Nephron (organoid): ENCODE results near the gene GPATCH3.

Experiments used
- H3K27ac Mint-ChIP-seq, 3 experiments: 2 replicates each; pipeline ENCODE4 v1.8.0; 2020; ENCODE audit warnings: mixed read lengths in 3 of 3, mild to moderate bottlenecking in 2 of 3, moderate library complexity in 1 of 3
- H3K27me3 Mint-ChIP-seq: 2 replicates; pipeline ENCODE4 v1.8.0; 2021; ENCODE audit warnings: low read depth, mild to moderate bottlenecking, moderate library complexity, mixed read lengths
- H3K36me3 Mint-ChIP-seq: 2 replicates; pipeline ENCODE4 v1.8.0; 2020; ENCODE audit warnings: low read depth, mixed read lengths
- H3K4me1 Mint-ChIP-seq: 2 replicates; pipeline ENCODE4 v1.8.0; 2020; ENCODE audit warnings: mixed read lengths
- H3K4me3 Mint-ChIP-seq, 3 experiments: 2 replicates each; pipeline ENCODE4 v1.8.0; 2020; ENCODE audit warnings: mild to moderate bottlenecking in 3 of 3, mixed read lengths in 3 of 3, moderate library complexity in 2 of 3
- H3K9me3 Mint-ChIP-seq: 2 replicates; pipeline ENCODE4 v1.8.0; 2020; ENCODE audit warnings: mixed read lengths
- CTCF ChIP-seq, 3 experiments: fragments of 200-600 bp; sonication (generic); IDR thresholded peaks; one replicate each; pipeline ENCODE4 v1.5.0; 2021; ENCODE audit warnings: antibody characterized with exemption in 3 of 3; ENCODE audit not compliant: unreplicated experiment in 3 of 3

GPATCH3 gene

GRCh38 chr1:26932531-26932930, 32.3 kb upstream of the GPATCH3 start:
- no peaks in the 10 kb centered on the region for H3K4me1 Mint-ChIP-seq
- no peak for TF ChIP-seq CTCF (IDR thresholded peaks at IDR 0.05; ENCODE audit: unreplicated experiment in 3 of 3)
- H3K9me3 Mint-ChIP-seq: no peaks in the 10 kb centered on the region
- H3K4me3 Mint-ChIP-seq: no peak overlapping the region
- H3K27me3 Mint-ChIP-seq: no peaks in the 10 kb centered on the region
- H3K27ac Mint-ChIP-seq: no peak overlapping the region
- H3K36me3 Mint-ChIP-seq: peaks cover 58% of the 10 kb centered on the region

- Mint-ChIP-seq H3K4me3 (peak overlapping the region; percentile 86 to 92 (median 91)), H3K36me3 (peaks cover 34% of the 10 kb centered on the region), H3K9me3 (no peaks in the 10 kb centered on the region), H3K4me1 (peaks cover 35% of the 10 kb centered on the region), H3K27ac (no peak overlapping the region), H3K27me3 (peaks cover 5% of the 10 kb centered on the region)
- TF ChIP-seq CTCF (IDR thresholded peaks at IDR 0.05; ENCODE audit: unreplicated experiment in 3 of 3): no peak
Observed at GRCh38 chr1:26923711-26924110, 23.4 kb upstream of the GPATCH3 start.

GRCh38 chr1:26922901-26923300, 22.6 kb upstream of the GPATCH3 start:
- TF ChIP-seq CTCF (IDR thresholded peaks at IDR 0.05; ENCODE audit: unreplicated experiment in 3 of 3): no peak
- Mint-ChIP-seq H3K27ac (peak overlapping the region in 1 of 3 experiments; percentile 34), H3K4me1 (peaks cover 35% of the 10 kb centered on the region), H3K36me3 (peaks cover 26% of the 10 kb centered on the region), H3K27me3 (peaks cover 8% of the 10 kb centered on the region), H3K4me3 (peak overlapping the region; percentile 86 to 92 (median 91)), H3K9me3 (no peaks in the 10 kb centered on the region)

- H3K36me3 Mint-ChIP-seq: peaks cover 21% of the 10 kb centered on the region
- peaks cover 8% of the 10 kb centered on the region for H3K27me3 Mint-ChIP-seq
- H3K27ac Mint-ChIP-seq: no peak overlapping the region
- H3K4me1 Mint-ChIP-seq: peaks cover 35% of the 10 kb centered on the region
- no peak for TF ChIP-seq CTCF (IDR thresholded peaks at IDR 0.05; ENCODE audit: unreplicated experiment in 3 of 3)
- peak overlapping the region; percentile 86 to 92 (median 91) for H3K4me3 Mint-ChIP-seq
- no peaks in the 10 kb centered on the region for H3K9me3 Mint-ChIP-seq
Observed at GRCh38 chr1:26922431-26922729, 22.1 kb upstream of the GPATCH3 start.

- no peak for TF ChIP-seq CTCF (IDR thresholded peaks at IDR 0.05; ENCODE audit: unreplicated experiment in 3 of 3)
- H3K27ac Mint-ChIP-seq: peak within 1 kb of the TSS; percentile 74 to 91 (median 85)
- peaks cover 35% of the 10 kb centered on the region for H3K4me1 Mint-ChIP-seq
- no peaks in the 10 kb centered on the region for H3K9me3 Mint-ChIP-seq
- H3K4me3 Mint-ChIP-seq: peak within 1 kb of the TSS; percentile 86 to 92 (median 91)
- H3K27me3 Mint-ChIP-seq: peaks cover 4% of the 10 kb centered on the region
- peaks cover 17% of the 10 kb centered on the region for H3K36me3 Mint-ChIP-seq
Observed at GRCh38 chr1:26921540-26922430, 21.5 kb upstream of the GPATCH3 start, which contains the start of gene NUDC. Gene NUDC (plus strand): TSS chr1:26921743. CDS start chr1:26921849, 106 bp downstream.

GRCh38 chr1:26921126-26921539, 20.9 kb upstream of the GPATCH3 start:
- peak overlapping the region; percentile 86 to 92 (median 91) for H3K4me3 Mint-ChIP-seq

More at GRCh38 chr1:26921126-26921539, 20.9 kb upstream of the GPATCH3 start:
- H3K9me3 Mint-ChIP-seq: no peaks in the 10 kb centered on the region
- peaks cover 35% of the 10 kb centered on the region for H3K4me1 Mint-ChIP-seq
- no peak for TF ChIP-seq CTCF (IDR thresholded peaks at IDR 0.05; ENCODE audit: unreplicated experiment in 3 of 3)
- peak overlapping the region; percentile 74 to 91 (median 85) for H3K27ac Mint-ChIP-seq
- peaks cover 10% of the 10 kb centered on the region for H3K36me3 Mint-ChIP-seq
- H3K27me3 Mint-ChIP-seq: peaks cover 4% of the 10 kb centered on the region
